ENCODE data around the gene HVCN1. TPM values are rescaled to one million over a fixed set of nuclear protein-coding genes. Genes with fewer than 3 reads are reported as not detected.

Gene HVCN1
- total and polyA plus RNA-seq, 2 of the 13 experiments (the other 11 are each of a cell fraction or from before 2014, with no cell fraction given), result 0.49 to 1.3 TPM

DNA sequence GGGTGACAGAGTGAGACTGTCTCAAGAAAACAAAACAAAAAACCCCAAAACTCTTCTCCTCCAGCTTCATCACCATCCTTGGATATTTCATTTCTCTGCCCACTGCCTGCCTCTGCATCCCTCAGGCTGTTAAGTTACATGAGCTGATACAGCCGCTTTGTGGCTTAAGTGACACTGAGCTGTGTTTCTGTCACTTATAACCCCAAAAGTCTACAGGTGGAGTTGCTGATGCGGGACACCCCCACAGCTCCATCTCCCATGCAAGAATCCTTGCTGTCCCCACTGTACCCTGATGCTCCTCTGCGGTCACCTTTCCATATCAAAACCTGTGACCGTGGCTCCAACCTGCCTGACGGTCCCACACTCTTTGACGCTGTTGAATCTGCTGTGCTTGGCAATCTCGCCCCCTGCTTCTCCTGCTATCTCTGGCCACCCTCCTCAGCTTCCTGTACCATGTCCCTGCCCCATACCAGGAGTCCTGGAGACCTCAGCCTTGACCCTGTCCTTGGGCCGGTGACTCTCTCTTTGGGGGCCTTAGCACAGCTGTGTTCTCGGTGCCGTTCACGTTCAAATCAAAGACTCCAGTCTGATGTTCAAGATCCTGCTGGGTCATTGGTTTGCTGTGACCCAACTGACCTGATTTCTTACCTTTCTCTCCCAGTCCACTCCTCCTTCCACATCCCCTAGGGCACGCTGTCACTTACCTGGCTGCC, 20.3 kb downstream of the HVCN1 start:
- in situ Hi-C loops (cut with HindIII; ENCODE audit: extremely low pct_ligation_motif_present, low pct_unique_long_range_greater_than_20kb), result no loop called here
- no peak for FAIRE-seq
- BruUV-seq (replicated peaks), result no TSS peak
- H3K9me3 ChIP-seq (ENCODE audit: low read length), result no peaks in the 10 kb centered on the region
- no peak overlapping the region for H3K27ac ChIP-seq (ENCODE audit: extremely low read length, insufficient read depth, low read length)
- H3K9ac ChIP-seq (ENCODE audit: insufficient read depth, low read depth, low read length), result no peak overlapping the region
- no peaks in the 10 kb centered on the region for H3K79me2 ChIP-seq (ENCODE audit: insufficient read depth, low read length)
- intact Hi-C loops (cut with micrococcal nuclease; ENCODE audit: unreplicated experiment), result no loop called here
- CTCF ChIA-PET (ENCODE audit: low intra/inter-chr PET ratio, low total read pairs), result no interaction called here
- no peaks in the 10 kb centered on the region for H3K36me3 ChIP-seq (replicated peaks in 1 of 2; ENCODE audit: control insufficient read depth in 1 of 2, insufficient read depth in 2 of 2, low read length in 2 of 2)
- no peak; the same call in 1 of the 3 replicates for ATAC-seq
- DNase-seq (ENCODE audit: low spot score), result no peak
- WGBS (ENCODE audit: low lambda C conversion rate), result 62% methylated on average over 12 of the region's 12 CpGs
- POLR2A ChIA-PET, result no interaction called here
- peaks cover 0 to 1% of the 10 kb centered on the region in 2 experiments; a peak in 1 of 5 replicates for H3K27me3 ChIP-seq (ENCODE audit: control insufficient read depth in 1 of 2, insufficient read depth in 2 of 2, low read length in 2 of 2)
- no peak overlapping the region for H3K4me3 ChIP-seq (replicated peaks in 1 of 3; ENCODE audit: insufficient read depth in 1 of 3, low read depth in 2 of 3, low read length in 3 of 3)
- H2AFZ ChIP-seq (ENCODE audit: low read length), result no peak overlapping the region
- H4K20me1 ChIP-seq (ENCODE audit: insufficient read depth, low read length), result no peaks in the 10 kb centered on the region
- TF ChIP-seq, protein P1, sequence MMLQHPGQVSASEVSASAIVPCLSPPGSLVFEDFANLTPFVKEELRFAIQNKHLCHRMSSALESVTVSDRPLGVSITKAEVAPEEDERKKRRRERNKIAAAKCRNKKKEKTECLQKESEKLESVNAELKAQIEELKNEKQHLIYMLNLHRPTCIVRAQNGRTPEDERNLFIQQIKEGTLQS (CRISPR knock-in tag; IDR thresholded peaks at IDR 0.05), result no peak
- TF ChIP-seq MXI1 (IDR thresholded peaks at IDR 0.05; ENCODE audit: borderline replicate concordance, low read depth, low read length), result no peak
- TF ChIP-seq ZNF567 (CRISPR knock-in tag; IDR thresholded peaks at IDR 0.05; ENCODE audit: borderline replicate concordance), result no peak
- TF ChIP-seq ATRX (CRISPR knock-in tag; IDR thresholded peaks at IDR 0.05; ENCODE audit: borderline replicate concordance), result no peak
- TF ChIP-seq ZNF572 (CRISPR knock-in tag; IDR thresholded peaks at IDR 0.05), result no peak
- TF ChIP-seq GZF1 (CRISPR knock-in tag; IDR thresholded peaks at IDR 0.05), result no peak
- TF ChIP-seq ZNF12 (CRISPR knock-in tag; IDR thresholded peaks at IDR 0.05), result no peak
- no peak for TF ChIP-seq JDP2 (CRISPR knock-in tag; IDR thresholded peaks at IDR 0.05; ENCODE audit: borderline replicate concordance)
- TF ChIP-seq, protein P2, sequence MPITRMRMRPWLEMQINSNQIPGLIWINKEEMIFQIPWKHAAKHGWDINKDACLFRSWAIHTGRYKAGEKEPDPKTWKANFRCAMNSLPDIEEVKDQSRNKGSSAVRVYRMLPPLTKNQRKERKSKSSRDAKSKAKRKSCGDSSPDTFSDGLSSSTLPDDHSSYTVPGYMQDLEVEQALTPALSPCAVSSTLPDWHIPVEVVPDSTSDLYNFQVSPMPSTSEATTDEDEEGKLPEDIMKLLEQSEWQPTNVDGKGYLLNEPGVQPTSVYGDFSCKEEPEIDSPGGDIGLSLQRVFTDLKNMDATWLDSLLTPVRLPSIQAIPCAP (CRISPR knock-in tag; IDR thresholded peaks at IDR 0.05; ENCODE audit: low read depth), result no peak
- TF ChIP-seq, protein P3, sequence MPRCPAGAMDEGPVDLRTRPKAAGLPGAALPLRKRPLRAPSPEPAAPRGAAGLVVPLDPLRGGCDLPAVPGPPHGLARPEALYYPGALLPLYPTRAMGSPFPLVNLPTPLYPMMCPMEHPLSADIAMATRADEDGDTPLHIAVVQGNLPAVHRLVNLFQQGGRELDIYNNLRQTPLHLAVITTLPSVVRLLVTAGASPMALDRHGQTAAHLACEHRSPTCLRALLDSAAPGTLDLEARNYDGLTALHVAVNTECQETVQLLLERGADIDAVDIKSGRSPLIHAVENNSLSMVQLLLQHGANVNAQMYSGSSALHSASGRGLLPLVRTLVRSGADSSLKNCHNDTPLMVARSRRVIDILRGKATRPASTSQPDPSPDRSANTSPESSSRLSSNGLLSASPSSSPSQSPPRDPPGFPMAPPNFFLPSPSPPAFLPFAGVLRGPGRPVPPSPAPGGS (CRISPR knock-in tag; IDR thresholded peaks at IDR 0.05), result no peak
- no peak for TF ChIP-seq GATAD1 (CRISPR knock-in tag; IDR thresholded peaks at IDR 0.05)
- TF ChIP-seq RAD51 (IDR thresholded peaks at IDR 0.05; ENCODE audit: borderline replicate concordance), result no peak
- no peak for TF ChIP-seq ZNF264 (CRISPR knock-in tag; IDR thresholded peaks at IDR 0.05)
- H3K4me1 ChIP-seq (ENCODE audit: insufficient read depth, low read length), result peaks cover 7% of the 10 kb centered on the region
- H3K4me2 ChIP-seq (ENCODE audit: low read depth, low read length), result no peak overlapping the region; the same call in 1 of the 2 replicates
